NCI-H226 (cell line): Measurements from ENCODE around the gene FOXE3.

Source experiments
- DNase-seq: peaks from one replicate; pipeline ENCODE4 v3.0.0-alpha.2; 2015

Gene FOXE3

GRCh38 chr1:47436304-47436978, 20.4 kb downstream of the FOXE3 start:
- DNase-seq: peak; percentile 79

- DNase-seq: peak; percentile 55
These were observed 20.9 kb downstream of the FOXE3 start for GRCh38 chr1:47436979-47437446.

DNA sequence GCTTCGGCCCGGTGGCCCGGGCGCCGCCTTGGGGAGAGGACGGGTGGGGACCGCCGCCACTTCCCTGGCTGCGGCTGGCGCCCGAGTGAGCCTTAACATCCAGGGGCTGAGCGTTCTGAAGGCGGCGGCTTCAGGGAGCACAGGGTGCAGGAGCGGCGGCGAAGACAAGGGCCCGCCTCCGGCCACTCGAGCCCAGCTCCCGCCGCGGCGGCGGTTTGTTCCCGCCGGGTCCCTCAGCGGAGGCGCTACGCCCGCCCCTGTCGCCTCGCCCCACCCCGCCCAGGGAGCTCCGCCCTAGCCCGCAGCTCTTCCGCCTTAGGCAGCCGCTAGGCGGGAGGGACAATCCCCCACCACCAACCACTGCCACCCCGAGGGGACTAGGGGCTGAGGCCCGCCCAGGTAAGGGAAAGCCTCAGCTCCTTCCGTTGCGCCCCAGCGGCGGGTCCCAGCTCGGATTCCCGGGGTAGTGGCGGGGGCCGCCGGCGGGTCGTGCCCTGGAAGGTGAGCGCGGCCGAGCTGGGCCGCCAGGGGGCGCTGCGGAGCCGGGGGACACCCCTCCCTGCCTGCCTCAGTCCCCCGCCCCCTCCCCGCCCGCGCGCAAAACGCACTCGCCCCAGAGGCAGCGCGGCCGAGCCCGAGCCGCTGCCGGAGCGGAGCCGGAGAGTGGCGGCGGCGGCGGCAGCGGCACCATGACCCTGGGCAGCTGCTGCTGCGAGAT, 21.5 kb downstream of the FOXE3 start, which contains the start of gene FOXD2:
Gene FOXD2, plus strand, starts transcription at position 598 of the 718 bp plus-strand sequence. Its CDS starts 92 bp downstream, at position 690.
- DNase-seq: peak; percentile 76

GRCh38 chr1:47438165-47439016, 22.3 kb downstream of the FOXE3 start:
- DNase-seq: no peak

DNA sequence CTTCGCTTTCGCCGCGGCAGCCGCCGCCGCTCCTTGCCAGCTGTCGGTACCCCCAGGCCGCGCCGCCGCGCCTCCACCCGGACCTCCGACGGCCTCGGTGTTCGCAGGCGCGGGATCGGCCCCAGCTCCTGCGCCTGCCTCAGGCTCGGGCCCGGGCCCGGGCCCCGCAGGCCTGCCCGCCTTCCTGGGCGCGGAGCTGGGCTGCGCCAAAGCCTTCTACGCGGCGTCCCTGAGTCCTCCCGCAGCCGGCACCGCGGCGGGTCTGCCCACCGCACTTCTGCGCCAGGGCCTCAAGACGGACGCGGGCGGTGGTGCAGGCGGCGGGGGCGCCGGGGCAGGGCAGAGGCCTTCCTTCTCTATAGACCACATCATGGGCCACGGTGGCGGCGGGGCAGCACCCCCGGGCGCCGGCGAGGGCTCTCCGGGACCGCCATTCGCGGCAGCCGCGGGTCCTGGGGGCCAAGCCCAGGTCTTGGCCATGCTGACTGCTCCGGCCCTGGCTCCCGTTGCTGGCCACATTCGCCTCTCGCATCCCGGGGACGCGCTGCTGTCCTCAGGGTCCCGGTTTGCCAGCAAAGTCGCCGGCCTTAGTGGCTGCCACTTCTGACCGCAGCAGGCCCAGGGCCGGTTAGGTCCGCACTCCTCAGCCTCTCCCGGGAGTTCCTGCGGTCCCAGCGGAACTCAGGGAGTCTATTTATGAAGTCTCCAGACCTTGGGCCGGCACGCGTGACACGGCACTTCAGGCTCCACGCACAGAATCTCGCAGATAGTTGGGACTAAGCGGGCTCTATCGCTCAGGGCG, 23.1 kb downstream of the FOXE3 start:
- no peak for DNase-seq

- DNase-seq: no peak
These were observed 23.9 kb downstream of the FOXE3 start for GRCh38 chr1:47439819-47440598.

GRCh38 chr1:47440599-47441081, 24.6 kb downstream of the FOXE3 start:
- DNase-seq: no peak

DNA sequence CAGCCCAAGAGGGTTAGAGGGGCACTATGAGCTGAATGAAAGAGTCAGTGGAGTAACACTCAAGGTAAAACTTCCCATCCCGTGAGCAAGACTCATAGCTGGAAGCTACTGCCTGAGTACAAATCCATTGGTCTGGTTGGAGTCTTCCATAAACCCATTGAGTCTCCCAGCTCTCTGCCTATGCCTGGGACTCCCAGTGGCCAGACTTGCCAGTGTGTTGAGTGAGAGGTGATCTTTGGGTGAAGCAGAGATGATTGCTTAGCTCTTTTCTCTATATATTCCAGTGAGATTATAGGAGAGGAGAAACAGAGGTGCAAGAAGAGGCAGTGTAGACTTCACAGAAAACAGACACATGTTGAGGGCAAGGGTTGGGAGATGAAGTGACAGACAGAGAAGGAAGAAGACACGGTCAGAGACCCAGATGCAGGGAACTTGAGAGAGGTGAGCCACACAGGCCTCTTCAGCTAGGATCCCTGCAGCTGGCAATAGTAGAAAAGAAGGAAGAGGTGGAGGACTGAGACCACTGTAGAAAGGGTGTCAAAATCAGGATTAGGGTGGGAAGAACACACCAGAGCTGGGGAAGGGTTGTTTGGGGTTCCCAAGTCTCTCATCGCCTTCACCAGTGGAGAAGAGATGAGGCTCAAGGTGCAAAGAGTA, 25.5 kb downstream of the FOXE3 start:
- DNase-seq: no peak

DNA sequence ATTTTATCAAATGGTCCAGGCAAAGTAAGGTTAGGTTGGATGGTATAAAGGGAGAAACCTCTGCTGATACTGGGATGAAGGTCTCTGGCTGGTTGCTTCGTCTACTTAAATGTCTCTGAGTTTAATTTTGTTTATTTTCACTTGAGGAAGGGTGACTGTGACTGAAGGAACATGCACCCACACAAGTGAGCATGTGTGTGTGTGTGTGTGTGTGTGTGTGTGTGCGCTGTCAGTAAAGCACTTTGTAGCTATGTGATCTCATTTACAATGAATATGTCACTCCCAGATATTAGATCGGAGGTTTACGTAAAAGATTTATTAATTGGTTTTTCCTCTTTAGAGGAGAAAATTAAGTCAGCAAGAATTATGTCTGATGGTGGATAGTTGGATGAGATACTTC, 26.1 kb downstream of the FOXE3 start:
- no peak for DNase-seq

- DNase-seq: no peak
These were observed 26.9 kb downstream of the FOXE3 start for GRCh38 chr1:47442842-47443529.

GRCh38 chr1:47443530-47444296, 27.6 kb downstream of the FOXE3 start:
- no peak for DNase-seq

GRCh38 chr1:47444297-47444561, 28.1 kb downstream of the FOXE3 start:
- DNase-seq: no peak

DNA sequence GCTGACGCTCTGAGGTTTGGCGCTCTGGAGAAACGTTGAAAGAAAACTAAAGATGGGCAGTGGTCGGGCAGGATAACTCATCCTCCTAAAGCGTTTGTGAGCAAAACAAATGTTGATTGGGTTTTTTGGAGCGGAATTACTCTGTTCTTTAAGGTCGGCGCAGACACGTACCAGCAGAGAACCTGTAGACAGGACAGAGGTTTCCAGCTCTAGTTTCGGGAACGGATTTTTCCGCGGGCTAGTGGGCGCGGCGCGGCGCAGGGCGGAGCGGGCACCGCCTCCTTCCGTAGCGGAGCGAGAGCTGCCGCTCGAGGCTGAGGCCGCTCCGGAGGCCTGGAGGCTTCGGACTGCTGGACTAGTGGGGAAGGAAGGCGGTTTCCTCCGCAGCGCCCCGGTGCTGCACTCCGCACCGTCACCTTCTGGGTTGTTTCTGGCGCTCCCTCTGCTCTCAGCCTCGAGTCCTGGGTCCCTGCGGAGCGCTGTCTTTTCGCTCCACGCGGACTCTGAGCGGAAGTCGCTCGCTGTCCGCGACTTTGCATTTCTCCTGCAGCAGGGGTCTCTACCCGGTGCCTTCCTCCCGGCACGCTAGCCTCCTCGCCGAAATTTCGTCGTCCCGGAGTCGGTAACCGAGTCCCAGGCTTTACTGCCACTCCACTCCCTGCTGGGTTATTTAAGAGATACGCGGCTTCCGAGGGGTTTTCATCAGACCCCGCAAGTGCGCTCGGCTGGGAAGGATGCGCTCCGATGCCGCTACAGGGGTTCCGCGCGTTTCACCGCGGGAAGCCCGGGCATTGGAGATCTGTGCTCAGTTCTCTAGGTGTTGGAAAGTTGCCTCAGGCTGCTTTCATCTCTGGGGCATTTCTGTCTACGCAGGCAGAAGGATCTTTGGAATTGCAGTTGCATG, 28.7 kb downstream of the FOXE3 start:
- no peak for DNase-seq

DNA sequence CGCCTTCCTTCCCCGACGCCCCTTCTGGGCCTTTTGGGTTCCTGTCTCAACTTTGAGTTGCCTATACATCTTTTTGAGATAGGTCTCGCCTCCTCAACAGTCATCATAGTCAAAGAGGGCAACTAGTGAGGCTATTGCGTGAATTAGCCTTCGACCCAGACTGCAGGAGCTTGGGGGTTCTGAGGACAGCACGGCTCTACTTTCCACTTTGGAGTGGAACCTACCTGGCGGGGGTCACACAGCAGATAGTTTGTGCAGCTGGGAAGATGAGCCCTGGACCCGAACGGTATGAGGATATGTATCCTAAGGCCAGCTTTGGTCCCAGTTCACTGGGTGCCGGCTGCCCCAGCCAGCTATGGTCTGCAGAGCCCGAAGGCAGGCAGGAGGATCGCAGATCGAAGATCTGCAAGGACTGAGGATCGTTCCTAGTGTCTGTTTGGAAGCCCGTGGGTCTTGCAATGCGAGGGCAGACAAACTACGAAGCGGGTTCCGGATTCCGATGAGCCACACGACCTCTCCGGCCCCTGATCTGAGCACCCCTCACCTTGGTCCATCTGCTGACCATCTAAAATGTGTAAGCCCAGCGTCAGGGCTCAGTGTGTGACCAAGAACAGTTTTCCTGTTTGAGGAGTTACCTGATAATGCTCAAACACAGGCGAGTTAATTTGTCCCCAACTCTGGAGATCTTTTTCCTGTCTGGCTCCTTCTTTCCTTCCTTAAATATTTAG, 29.9 kb downstream of the FOXE3 start:
- no peak for DNase-seq

GRCh38 chr1:47448462-47449222, 32.6 kb downstream of the FOXE3 start:
- DNase-seq: no peak

DNA sequence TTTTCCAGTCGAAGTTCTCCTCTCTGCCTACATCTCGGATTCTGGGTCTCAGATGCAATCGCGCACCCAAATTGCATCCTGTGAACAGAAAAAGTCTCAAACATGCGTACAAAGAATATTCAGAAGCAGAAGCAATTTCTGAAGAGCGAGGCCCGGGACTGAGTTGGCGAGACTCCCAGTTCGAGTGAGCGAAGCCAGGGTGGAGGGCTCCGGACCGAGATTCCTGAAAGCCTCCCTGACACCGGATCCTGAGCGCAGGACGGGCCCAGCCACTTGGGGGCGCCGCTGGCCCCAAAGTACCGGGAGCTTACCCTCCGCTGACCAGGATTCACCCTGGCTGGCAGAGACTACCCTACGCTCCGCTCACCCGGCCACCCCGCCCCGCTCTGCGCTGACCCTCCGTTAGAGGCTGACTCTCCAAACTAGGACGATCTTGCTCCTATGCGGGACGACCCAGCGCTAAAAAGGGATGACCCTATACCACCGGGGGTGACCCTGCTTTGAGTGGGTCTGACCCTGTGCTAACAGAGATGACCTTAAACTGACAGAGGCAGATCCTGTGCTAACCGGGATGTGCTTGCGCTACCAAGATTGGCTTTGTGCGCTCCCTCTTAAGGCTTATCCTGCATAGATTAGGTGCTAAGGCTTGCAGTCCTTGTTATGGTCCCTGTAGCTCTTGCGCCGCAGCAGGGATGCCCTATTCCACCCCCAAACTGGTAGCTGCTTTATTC, 33.9 kb downstream of the FOXE3 start:
- no peak for DNase-seq

DNA sequence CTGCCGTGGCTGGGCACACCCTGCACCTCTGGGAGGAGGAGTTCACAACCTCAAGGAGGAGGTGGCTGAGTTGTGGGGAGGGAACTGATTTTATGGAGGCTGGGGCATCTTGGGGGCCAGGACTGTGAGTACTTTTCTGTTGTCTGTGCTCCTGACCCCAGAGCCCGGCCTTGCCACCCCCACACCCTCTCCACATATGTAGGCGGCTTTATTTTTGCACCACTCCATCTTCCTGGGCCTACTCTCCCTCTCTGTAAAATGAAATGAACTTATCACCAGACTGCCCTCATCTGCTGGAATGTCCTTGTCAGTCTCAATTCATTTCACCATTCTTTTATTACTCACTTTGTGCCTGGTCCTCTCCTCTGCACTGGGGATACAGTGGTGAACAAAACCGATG, 34.5 kb downstream of the FOXE3 start:
- no peak for DNase-seq
